GM10248 (cell line): ENCODE data around the gene MAP2.

Source experiments
- CTCF ChIA-PET: fragments of 300-600 bp; sonication (Branson Sonifier 250); formaldehyde crosslinking; extraction: SDS; loops from one replicate; lab custom pipeline; 2021; ENCODE audit warnings: antibody characterized with exemption; lab: Yijun Ruan, JAX
- POLR2A ChIA-PET: fragments of 350-650 bp; sonication (Branson Sonifier 250); formaldehyde crosslinking; extraction: SDS; loops from one replicate; lab custom pipeline; 2020; ENCODE audit warnings: antibody characterized with exemption; lab: Yijun Ruan, JAX
- DNase-seq: peaks from one replicate; pipeline ENCODE4 v3.0.0; 2012; ENCODE audit errors: extremely low spot score
- CTCF ChIP-seq: IDR thresholded peaks from 2 replicates; pipeline ENCODE4 v1.5.1; 2012; ENCODE audit warnings: mild to moderate bottlenecking, low read depth; ENCODE audit errors: extremely low read depth, missing control alignments, control extremely low read depth

Gene MAP2

GRCh38 chr2:209423562-209424198 lies at the start of gene MAP2:
MAP2 (plus strand) TSS chr2:209424047; CDS start chr2:209653171, 229,124 bp downstream.
- ChIA-PET POLR2A (no interaction called here), CTCF (interaction anchor here (0.5 to 4.1 kb wide), 11 partner anchors 10 to 190 kb away, joined by 3 to 28 read pairs (median 3); no protein-coding TSS in a partner anchor)
- peak; percentile 88 for DNase-seq
- TF ChIP-seq CTCF, result peak; percentile 88

DNA sequence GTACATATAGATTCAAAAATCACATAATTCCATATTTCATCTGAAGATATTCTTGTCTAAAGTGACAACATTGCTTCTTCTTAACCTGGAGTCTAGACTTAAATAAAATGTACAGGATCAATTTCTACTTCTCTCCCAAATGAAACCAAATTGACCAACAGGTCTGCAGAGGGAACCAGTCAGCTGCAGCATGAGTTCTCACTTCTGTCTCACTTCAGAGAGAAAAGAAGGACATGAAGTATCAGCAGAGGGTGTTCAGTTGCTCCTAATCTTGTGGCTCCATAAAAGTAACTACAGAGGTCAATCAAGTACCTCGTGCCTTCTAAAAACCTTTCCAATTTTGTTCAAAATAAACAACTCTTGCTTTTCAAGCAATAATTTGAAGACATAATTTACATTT lies 47.2 kb upstream of the MAP2 start:
- ChIA-PET POLR2A (no interaction called here), CTCF (interaction anchor here (1.9 kb wide), 1 partner anchor 9 kb away, joined by 6 read pairs; no protein-coding TSS in a partner anchor)
- TF ChIP-seq CTCF, result no peak
- no peak for DNase-seq

DNA sequence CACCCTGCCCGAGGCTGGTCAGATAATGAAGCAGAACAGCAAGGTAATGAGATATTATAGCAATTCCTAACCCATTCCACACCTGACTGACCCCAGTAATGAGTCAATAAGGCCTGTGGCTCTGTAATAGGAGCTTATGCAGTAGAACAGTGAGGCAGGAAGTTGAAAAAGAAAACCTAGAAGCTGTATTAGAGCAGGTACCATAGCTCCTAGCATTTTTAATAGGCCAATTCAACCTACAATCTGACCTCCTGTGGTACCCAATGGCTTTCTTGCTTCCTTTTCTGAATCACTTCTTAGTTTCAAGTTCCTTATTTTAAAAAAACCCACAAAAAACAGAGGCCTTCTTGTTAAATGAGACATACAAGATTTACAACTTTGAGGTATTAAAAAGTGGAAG lies 43.6 kb upstream of the MAP2 start:
- no peak for TF ChIP-seq CTCF
- POLR2A ChIA-PET, result no interaction called here
- CTCF ChIA-PET, result interaction anchor here (1.6 to 2.2 kb wide), 3 partner anchors 13 to 145 kb away, joined by 3 to 8 read pairs (median 7); no protein-coding TSS in a partner anchor
- peak; percentile 11 for DNase-seq

- no peak for TF ChIP-seq CTCF
Measured at GRCh38 chr2:209381091-209381490, 42.8 kb upstream of the MAP2 start.

DNA sequence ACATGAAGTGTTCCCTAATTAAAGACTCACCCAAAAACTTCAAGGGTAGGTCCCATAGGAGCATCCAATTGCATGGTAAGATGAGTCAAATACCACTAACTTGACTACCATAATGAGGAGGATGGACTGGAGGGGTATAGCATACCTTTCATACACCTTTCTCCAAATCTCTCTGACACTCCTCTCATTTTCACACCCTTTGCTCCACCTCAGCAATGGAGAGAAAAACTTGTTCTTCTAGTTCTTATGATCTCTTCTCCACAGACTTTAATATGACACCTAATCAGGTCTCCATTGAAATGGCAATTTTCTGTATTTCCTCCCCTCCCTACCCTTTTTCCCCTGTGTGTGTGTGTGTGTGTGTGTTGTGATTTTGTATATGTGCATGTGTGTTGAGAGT lies 41.1 kb upstream of the MAP2 start:
- DNase-seq, result no peak
- ChIA-PET CTCF (interaction anchor here (1.5 kb wide), 1 partner anchor 24 kb away, joined by 3 read pairs; no protein-coding TSS in a partner anchor), POLR2A (no interaction called here)

More at GRCh38 chr2:209381091-209381490, 42.8 kb upstream of the MAP2 start:
- POLR2A ChIA-PET, result no interaction called here
- CTCF ChIA-PET, result no interaction called here
- no peak for DNase-seq

GRCh38 chr2:209383212-209383611 lies 40.6 kb upstream of the MAP2 start:
- ChIA-PET CTCF (interaction anchor here (1.5 kb wide), 1 partner anchor 25 kb away, joined by 3 read pairs; no protein-coding TSS in a partner anchor), POLR2A (no interaction called here)
- no peak for TF ChIP-seq CTCF
- no peak for DNase-seq

More for the DNA sequence above, 41.1 kb upstream of the MAP2 start:
- no peak for TF ChIP-seq CTCF
